HepG2 (cell line): ENCODE data around the gene SH3PXD2A. TPM values are rescaled to one million over a fixed set of nuclear protein-coding genes. Genes with fewer than 3 reads are reported as not detected.

Experiments used
- ELF1 ChIP-seq: sonication (generic); formaldehyde crosslinking; IDR thresholded peaks from 2 replicates; pipeline ENCODE4 v1.4.0; 2020; ENCODE audit warnings: missing genetic modification reagents
- ESRRA ChIP-seq: sonication (generic); formaldehyde crosslinking; IDR thresholded peaks from 2 replicates; pipeline ENCODE4 v1.5.1; 2020; ENCODE audit warnings: mild to moderate bottlenecking, low read depth, missing genetic modification reagents
- ETV5 ChIP-seq: IDR thresholded peaks from 2 replicates; pipeline ENCODE4 v1.6.1; 2018; ENCODE audit warnings: missing biosample characterization, missing genetic modification reagents, inconsistent platforms, borderline replicate concordance
- MEIS2 ChIP-seq: sonication (generic); formaldehyde crosslinking; IDR thresholded peaks from 2 replicates; pipeline ENCODE4 v1.9.0; 2021; ENCODE audit warnings: mild to moderate bottlenecking, missing genetic modification reagents
- NFKB2 ChIP-seq: sonication (generic); formaldehyde crosslinking; IDR thresholded peaks from 2 replicates; pipeline ENCODE4 v1.4.0; 2020; ENCODE audit warnings: missing genetic modification reagents, borderline replicate concordance
- SALL1 ChIP-seq: sonication (generic); formaldehyde crosslinking; IDR thresholded peaks from 2 replicates; pipeline ENCODE4 v1.8.0; 2022; ENCODE audit warnings: mild to moderate bottlenecking, missing genetic modification reagents
- XRCC5 ChIP-seq: fragments of 200-400 bp; formaldehyde crosslinking; optimal IDR thresholded peaks from 2 replicates; pipeline ENCODE3; 2017; ENCODE audit warnings: mild to moderate bottlenecking, low read length
- polyA plus RNA-seq, 8 experiments: library from polyadenylated mRNA; depleted of rRNA in 3 of 8; stranded (reverse) in 7 of 8; unstranded in 1 of 8; fragments of >200 nt; fragmentation: Illumina TruSeq in 4 of 8; extraction: Trizol in 4 of 8; gene quantifications; 2 replicates each; pipeline versions ENCODE4 v1.2.1 to v1.2.3, GENCODE V29; 2011 to 2016; ENCODE audit warnings: low read depth in 4 of 8, missing spikeins in 1 of 8, mixed read lengths in 1 of 8; ENCODE audit not compliant: insufficient read depth in 1 of 8
- total RNA-seq, 5 experiments: library from RNA; depleted of rRNA; stranded (reverse); fragments of >200 nt; fragmentation: Illumina TruSeq; extraction: Trizol; gene quantifications; 2 replicates each; pipeline ENCODE4 v1.2.3, GENCODE V29; 2016; ENCODE audit warnings: low read depth in 1 of 5
- TF ChIP-seq, protein P1 (sequence below): sonication (generic); formaldehyde crosslinking; IDR thresholded peaks from 2 replicates; pipeline ENCODE4 v1.4.0; 2020; ENCODE audit warnings: missing genetic modification reagents, borderline replicate concordance
- TF ChIP-seq, protein P2 (sequence below): sonication (generic); formaldehyde crosslinking; IDR thresholded peaks from 2 replicates; pipeline ENCODE4 v1.4.0; 2020; ENCODE audit warnings: mild to moderate bottlenecking, low read depth, missing genetic modification reagents
- TF ChIP-seq, protein P3 (sequence below): sonication (generic); formaldehyde crosslinking; IDR thresholded peaks from 2 replicates; pipeline ENCODE4 v1.4.0; 2020; ENCODE audit warnings: low read depth, missing genetic modification reagents
- TF ChIP-seq, protein P4 (sequence below): sonication (generic); formaldehyde crosslinking; IDR thresholded peaks from 2 replicates; pipeline ENCODE4 v1.8.0; 2022; ENCODE audit warnings: missing genetic modification reagents, mild to moderate bottlenecking, moderate library complexity, borderline replicate concordance
- TF ChIP-seq, protein P5 (sequence below), 2 experiments: fragments of 450-650 bp in 1 of 2; sonication (generic) in 1 of 2; formaldehyde crosslinking; IDR thresholded peaks; 2 replicates each; pipeline versions ENCODE4 v1.5.0 to v1.8.0; 2020 to 2022; ENCODE audit warnings: mild to moderate bottlenecking in 1 of 2, missing genetic modification reagents in 1 of 2
- TF ChIP-seq, protein P6 (sequence below): sonication (generic); formaldehyde crosslinking; IDR thresholded peaks from 2 replicates; pipeline ENCODE4 v1.4.0; 2020; ENCODE audit warnings: missing genetic modification reagents, borderline replicate concordance

The SH3PXD2A gene
- total and polyA plus RNA-seq, 2 of the 13 experiments (the other 11 are each of a cell fraction or from before 2014, with no cell fraction given), result 11.1 to 11.3 TPM

DNA sequence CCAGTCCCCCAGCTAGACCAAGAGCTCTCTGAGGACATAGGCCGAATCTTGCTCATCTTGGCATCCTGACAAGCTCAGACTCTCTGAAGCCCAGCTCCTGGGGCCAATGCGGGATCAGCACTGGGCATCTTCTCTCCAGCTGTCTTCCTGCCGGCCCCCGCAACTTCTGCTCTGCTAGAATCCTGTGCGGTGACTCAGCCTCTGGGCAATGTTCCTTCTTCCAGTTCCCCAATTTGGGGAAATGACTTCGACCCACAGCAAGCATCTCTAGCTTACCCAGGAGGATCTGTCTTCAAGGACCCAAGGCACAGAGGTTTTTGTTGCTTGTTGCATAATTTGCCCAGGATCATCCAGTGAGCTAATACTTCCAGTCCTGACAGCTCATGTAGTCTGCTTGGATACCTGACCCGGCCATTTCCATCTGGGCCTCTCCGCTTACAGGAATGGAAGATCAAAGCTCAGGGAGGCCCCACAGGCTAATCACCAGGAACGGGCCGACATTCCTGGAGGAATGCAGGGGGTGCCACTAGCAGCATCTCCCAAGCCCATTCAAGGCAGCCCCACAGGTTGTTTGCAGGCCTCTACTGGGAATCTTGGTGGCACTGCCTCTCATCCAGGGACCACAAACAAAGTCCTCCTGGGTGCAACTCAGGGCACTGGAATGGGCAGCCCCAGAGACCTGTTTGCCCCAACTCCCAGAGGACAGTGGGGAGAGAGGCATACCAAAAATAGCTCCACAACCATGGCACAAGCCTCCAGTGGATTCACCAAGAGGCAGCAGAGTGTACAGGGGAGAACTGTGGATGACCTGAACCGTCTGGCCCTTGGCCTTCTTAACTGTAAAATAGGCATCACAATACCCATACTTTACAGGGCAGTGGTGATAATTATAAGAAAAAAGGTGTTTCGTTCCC, 210.0 kb downstream of the SH3PXD2A start (continued):
- no peak for TF ChIP-seq ELF1 (CRISPR knock-in tag)
- TF ChIP-seq, protein P1, sequence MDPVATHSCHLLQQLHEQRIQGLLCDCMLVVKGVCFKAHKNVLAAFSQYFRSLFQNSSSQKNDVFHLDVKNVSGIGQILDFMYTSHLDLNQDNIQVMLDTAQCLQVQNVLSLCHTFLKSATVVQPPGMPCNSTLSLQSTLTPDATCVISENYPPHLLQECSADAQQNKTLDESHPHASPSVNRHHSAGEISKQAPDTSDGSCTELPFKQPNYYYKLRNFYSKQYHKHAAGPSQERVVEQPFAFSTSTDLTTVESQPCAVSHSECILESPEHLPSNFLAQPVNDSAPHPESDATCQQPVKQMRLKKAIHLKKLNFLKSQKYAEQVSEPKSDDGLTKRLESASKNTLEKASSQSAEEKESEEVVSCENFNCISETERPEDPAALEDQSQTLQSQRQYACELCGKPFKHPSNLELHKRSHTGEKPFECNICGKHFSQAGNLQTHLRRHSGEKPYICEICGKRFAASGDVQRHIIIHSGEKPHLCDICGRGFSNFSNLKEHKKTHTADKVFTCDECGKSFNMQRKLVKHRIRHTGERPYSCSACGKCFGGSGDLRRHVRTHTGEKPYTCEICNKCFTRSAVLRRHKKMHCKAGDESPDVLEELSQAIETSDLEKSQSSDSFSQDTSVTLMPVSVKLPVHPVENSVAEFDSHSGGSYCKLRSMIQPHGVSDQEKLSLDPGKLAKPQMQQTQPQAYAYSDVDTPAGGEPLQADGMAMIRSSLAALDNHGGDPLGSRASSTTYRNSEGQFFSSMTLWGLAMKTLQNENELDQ, result no peak
- TF ChIP-seq, protein P2, sequence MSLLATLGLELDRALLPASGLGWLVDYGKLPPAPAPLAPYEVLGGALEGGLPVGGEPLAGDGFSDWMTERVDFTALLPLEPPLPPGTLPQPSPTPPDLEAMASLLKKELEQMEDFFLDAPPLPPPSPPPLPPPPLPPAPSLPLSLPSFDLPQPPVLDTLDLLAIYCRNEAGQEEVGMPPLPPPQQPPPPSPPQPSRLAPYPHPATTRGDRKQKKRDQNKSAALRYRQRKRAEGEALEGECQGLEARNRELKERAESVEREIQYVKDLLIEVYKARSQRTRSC (CRISPR knock-in tag), result no peak
- TF ChIP-seq, protein P3, sequence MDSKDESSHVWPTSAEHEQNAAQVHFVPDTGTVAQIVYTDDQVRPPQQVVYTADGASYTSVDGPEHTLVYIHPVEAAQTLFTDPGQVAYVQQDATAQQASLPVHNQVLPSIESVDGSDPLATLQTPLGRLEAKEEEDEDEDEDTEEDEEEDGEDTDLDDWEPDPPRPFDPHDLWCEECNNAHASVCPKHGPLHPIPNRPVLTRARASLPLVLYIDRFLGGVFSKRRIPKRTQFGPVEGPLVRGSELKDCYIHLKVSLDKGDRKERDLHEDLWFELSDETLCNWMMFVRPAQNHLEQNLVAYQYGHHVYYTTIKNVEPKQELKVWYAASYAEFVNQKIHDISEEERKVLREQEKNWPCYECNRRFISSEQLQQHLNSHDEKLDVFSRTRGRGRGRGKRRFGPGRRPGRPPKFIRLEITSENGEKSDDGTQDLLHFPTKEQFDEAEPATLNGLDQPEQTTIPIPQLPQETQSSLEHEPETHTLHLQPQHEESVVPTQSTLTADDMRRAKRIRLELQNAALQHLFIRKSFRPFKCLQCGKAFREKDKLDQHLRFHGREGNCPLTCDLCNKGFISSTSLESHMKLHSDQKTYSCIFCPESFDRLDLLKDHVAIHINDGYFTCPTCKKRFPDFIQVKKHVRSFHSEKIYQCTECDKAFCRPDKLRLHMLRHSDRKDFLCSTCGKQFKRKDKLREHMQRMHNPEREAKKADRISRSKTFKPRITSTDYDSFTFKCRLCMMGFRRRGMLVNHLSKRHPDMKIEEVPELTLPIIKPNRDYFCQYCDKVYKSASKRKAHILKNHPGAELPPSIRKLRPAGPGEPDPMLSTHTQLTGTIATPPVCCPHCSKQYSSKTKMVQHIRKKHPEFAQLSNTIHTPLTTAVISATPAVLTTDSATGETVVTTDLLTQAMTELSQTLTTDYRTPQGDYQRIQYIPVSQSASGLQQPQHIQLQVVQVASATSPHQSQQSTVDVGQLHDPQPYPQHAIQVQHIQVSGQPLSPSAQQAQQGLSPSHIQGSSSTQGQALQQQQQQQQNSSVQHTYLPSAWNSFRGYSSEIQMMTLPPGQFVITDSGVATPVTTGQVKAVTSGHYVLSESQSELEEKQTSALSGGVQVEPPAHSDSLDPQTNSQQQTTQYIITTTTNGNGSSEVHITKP (CRISPR knock-in tag), result peak; percentile 62; the same call in 1 of the 2 replicates
- peak; percentile 70 for TF ChIP-seq XRCC5
- TF ChIP-seq MEIS2 (CRISPR knock-in tag), result peak; percentile 77
- TF ChIP-seq NFKB2 (CRISPR knock-in tag), result no peak
- TF ChIP-seq, protein P4, sequence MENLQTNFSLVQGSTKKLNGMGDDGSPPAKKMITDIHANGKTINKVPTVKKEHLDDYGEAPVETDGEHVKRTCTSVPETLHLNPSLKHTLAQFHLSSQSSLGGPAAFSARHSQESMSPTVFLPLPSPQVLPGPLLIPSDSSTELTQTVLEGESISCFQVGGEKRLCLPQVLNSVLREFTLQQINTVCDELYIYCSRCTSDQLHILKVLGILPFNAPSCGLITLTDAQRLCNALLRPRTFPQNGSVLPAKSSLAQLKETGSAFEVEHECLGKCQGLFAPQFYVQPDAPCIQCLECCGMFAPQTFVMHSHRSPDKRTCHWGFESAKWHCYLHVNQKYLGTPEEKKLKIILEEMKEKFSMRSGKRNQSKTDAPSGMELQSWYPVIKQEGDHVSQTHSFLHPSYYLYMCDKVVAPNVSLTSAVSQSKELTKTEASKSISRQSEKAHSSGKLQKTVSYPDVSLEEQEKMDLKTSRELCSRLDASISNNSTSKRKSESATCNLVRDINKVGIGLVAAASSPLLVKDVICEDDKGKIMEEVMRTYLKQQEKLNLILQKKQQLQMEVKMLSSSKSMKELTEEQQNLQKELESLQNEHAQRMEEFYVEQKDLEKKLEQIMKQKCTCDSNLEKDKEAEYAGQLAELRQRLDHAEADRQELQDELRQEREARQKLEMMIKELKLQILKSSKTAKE, result peak; percentile 43; the same call in 1 of the 2 replicates
- TF ChIP-seq, protein P5, sequence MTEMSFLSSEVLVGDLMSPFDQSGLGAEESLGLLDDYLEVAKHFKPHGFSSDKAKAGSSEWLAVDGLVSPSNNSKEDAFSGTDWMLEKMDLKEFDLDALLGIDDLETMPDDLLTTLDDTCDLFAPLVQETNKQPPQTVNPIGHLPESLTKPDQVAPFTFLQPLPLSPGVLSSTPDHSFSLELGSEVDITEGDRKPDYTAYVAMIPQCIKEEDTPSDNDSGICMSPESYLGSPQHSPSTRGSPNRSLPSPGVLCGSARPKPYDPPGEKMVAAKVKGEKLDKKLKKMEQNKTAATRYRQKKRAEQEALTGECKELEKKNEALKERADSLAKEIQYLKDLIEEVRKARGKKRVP (CRISPR knock-in tag; IDR thresholded peaks at IDR 0.05), result no peak
- peak; percentile 33; the same call in 1 of the 2 replicates for TF ChIP-seq ETV5 (CRISPR knock-in tag)
- peak; percentile 66 for TF ChIP-seq SALL1
- TF ChIP-seq, protein P6, sequence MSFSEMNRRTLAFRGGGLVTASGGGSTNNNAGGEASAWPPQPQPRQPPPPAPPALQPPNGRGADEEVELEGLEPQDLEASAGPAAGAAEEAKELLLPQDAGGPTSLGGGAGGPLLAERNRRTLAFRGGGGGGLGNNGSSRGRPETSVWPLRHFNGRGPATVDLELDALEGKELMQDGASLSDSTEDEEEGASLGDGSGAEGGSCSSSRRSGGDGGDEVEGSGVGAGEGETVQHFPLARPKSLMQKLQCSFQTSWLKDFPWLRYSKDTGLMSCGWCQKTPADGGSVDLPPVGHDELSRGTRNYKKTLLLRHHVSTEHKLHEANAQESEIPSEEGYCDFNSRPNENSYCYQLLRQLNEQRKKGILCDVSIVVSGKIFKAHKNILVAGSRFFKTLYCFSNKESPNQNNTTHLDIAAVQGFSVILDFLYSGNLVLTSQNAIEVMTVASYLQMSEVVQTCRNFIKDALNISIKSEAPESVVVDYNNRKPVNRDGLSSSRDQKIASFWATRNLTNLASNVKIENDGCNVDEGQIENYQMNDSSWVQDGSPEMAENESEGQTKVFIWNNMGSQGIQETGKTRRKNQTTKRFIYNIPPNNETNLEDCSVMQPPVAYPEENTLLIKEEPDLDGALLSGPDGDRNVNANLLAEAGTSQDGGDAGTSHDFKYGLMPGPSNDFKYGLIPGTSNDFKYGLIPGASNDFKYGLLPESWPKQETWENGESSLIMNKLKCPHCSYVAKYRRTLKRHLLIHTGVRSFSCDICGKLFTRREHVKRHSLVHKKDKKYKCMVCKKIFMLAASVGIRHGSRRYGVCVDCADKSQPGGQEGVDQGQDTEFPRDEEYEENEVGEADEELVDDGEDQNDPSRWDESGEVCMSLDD (CRISPR knock-in tag), result no peak
- TF ChIP-seq ESRRA, result no peak
